HG03025 (cell line): ENCODE measurements around the gene FOXN1.
A peak's percentile ranks its signal among the peaks of the same experiment; 100 is the strongest.

Experiments used
- ATAC-seq: cut with Tn5 transposase; IDR thresholded peaks from one replicate; pipeline ENCODE4 v1.9.1; 2021; ENCODE audit warnings: mild to moderate bottlenecking, moderate library complexity; ENCODE audit not compliant: unreplicated experiment, low FRiP score

FOXN1 gene

GRCh38 chr17:28476076-28476865, 29.9 kb upstream of the FOXN1 start:
- ATAC-seq: no peak

GRCh38 chr17:28477928-28478327, 28.2 kb upstream of the FOXN1 start:
- ATAC-seq: no peak

GRCh38 chr17:28478712-28479615, 27.2 kb upstream of the FOXN1 start:
- no peak for ATAC-seq

- no peak for ATAC-seq
These were observed 25.9 kb upstream of the FOXN1 start for GRCh38 chr17:28480278-28480677.

- ATAC-seq: no peak
These were observed 25.2 kb upstream of the FOXN1 start for GRCh38 chr17:28480799-28481571.

- ATAC-seq: no peak
These were observed 23.5 kb upstream of the FOXN1 start for GRCh38 chr17:28482551-28483199.

- ATAC-seq: peak; percentile 75
These were observed 21.9 kb upstream of the FOXN1 start for GRCh38 chr17:28484296-28484695.

GRCh38 chr17:28485049-28485448, 21.1 kb upstream of the FOXN1 start:
- ATAC-seq: no peak

GRCh38 chr17:28487881-28488532, 18.1 kb upstream of the FOXN1 start:
- ATAC-seq: no peak

GRCh38 chr17:28488533-28489276, 17.4 kb upstream of the FOXN1 start:
- no peak for ATAC-seq

GRCh38 chr17:28491286-28491685, 14.9 kb upstream of the FOXN1 start:
- ATAC-seq: no peak

- no peak for ATAC-seq
These were observed 14.3 kb upstream of the FOXN1 start for GRCh38 chr17:28491860-28492259.

- ATAC-seq: no peak
These were observed 13.5 kb upstream of the FOXN1 start for GRCh38 chr17:28492352-28493310.

- no peak for ATAC-seq
These were observed 12.7 kb upstream of the FOXN1 start for GRCh38 chr17:28493460-28493859.

GRCh38 chr17:28494445-28495188, 11.5 kb upstream of the FOXN1 start:
- ATAC-seq: no peak

GRCh38 chr17:28495635-28496034, 10.5 kb upstream of the FOXN1 start:
- ATAC-seq: no peak

GRCh38 chr17:28497931-28498330, 8.2 kb upstream of the FOXN1 start:
- no peak for ATAC-seq
